Stimulated activated naive CD4-positive, alpha-beta T cell (primary cell): ENCODE measurements around the gene STXBP3.

Experiments
- DNase-seq, 6 experiments: peaks; one replicate each; lab custom pipeline; 2025; lab: John Stamatoyannopoulos, UW

The STXBP3 gene

GRCh38 chr1:108843390-108844137 is 97.1 kb downstream of the STXBP3 start:
- no peak for DNase-seq

- no peak for DNase-seq
Observed at GRCh38 chr1:108845446-108845845, 99.0 kb downstream of the STXBP3 start.

GRCh38 chr1:108845991-108846390 is 99.5 kb downstream of the STXBP3 start:
- no peak for DNase-seq

GRCh38 chr1:108847494-108847893 is 101.0 kb downstream of the STXBP3 start:
- DNase-seq: no peak

- DNase-seq: no peak
Observed at GRCh38 chr1:108848806-108849205, 102.3 kb downstream of the STXBP3 start.

GRCh38 chr1:108850929-108851328 is 104.5 kb downstream of the STXBP3 start:
- no peak for DNase-seq

GRCh38 chr1:108851567-108851966 is 105.1 kb downstream of the STXBP3 start:
- DNase-seq: no peak

GRCh38 chr1:108852221-108852975 is 105.9 kb downstream of the STXBP3 start:
- no peak for DNase-seq

GRCh38 chr1:108854221-108855019 is 107.9 kb downstream of the STXBP3 start:
- DNase-seq: no peak

- DNase-seq: no peak
Observed at GRCh38 chr1:108856994-108857393, 110.5 kb downstream of the STXBP3 start, which contains the start of gene AKNAD1. AKNAD1 (minus strand) TSS chr1:108857094; CDS start chr1:108852664, 4,430 bp downstream.

GRCh38 chr1:108858230-108858950 is 111.9 kb downstream of the STXBP3 start:
- DNase-seq: no peak
